ENCODE results near the gene PHACTR3.
A peak's percentile ranks its signal among the peaks of the same experiment; 100 is the strongest.

The PHACTR3 gene

GRCh38 chr20:59748619-59749191 is 144.4 kb downstream of the PHACTR3 start:
- DNase-seq, result no peak
- in situ Hi-C loops (cut with HindIII; ENCODE audit: low pct_ligation_motif_present, low pct_unique_long_range_greater_than_20kb, low sequenced_read_pairs), result no loop called here

- in situ Hi-C loops (cut with HindIII; ENCODE audit: low pct_ligation_motif_present, low pct_unique_long_range_greater_than_20kb, low sequenced_read_pairs), result no loop called here
- DNase-seq, result no peak
Observed at GRCh38 chr20:59749301-59749700, 145.0 kb downstream of the PHACTR3 start.

GRCh38 chr20:59750209-59750840 is 146.0 kb downstream of the PHACTR3 start:
- in situ Hi-C loops (cut with HindIII; ENCODE audit: low pct_ligation_motif_present, low pct_unique_long_range_greater_than_20kb, low sequenced_read_pairs), result no loop called here

GRCh38 chr20:59751075-59751711 is 146.9 kb downstream of the PHACTR3 start:
- peak; percentile 45 for DNase-seq
- in situ Hi-C loops (cut with HindIII; ENCODE audit: low pct_ligation_motif_present, low pct_unique_long_range_greater_than_20kb, low sequenced_read_pairs), result no loop called here

More at GRCh38 chr20:59750209-59750840, 146.0 kb downstream of the PHACTR3 start:
- DNase-seq, result no peak

- in situ Hi-C loops (cut with HindIII; ENCODE audit: low pct_ligation_motif_present, low pct_unique_long_range_greater_than_20kb, low sequenced_read_pairs), result no loop called here
Observed at GRCh38 chr20:59752101-59752586, 147.8 kb downstream of the PHACTR3 start.

GRCh38 chr20:59752704-59753460 is 148.5 kb downstream of the PHACTR3 start:
- DNase-seq, result no peak
- in situ Hi-C loops (cut with HindIII; ENCODE audit: low pct_ligation_motif_present, low pct_unique_long_range_greater_than_20kb, low sequenced_read_pairs), result no loop called here

More at GRCh38 chr20:59752101-59752586, 147.8 kb downstream of the PHACTR3 start:
- no peak for DNase-seq

- in situ Hi-C loops (cut with HindIII; ENCODE audit: low pct_ligation_motif_present, low pct_unique_long_range_greater_than_20kb, low sequenced_read_pairs), result no loop called here
- DNase-seq, result no peak
Observed at GRCh38 chr20:59753836-59754235, 149.5 kb downstream of the PHACTR3 start.

- DNase-seq, result no peak
- in situ Hi-C loops (cut with HindIII; ENCODE audit: low pct_ligation_motif_present, low pct_unique_long_range_greater_than_20kb, low sequenced_read_pairs), result no loop called here
Observed at GRCh38 chr20:59754551-59754950, 150.2 kb downstream of the PHACTR3 start.

- in situ Hi-C loops (cut with HindIII; ENCODE audit: low pct_ligation_motif_present, low pct_unique_long_range_greater_than_20kb, low sequenced_read_pairs), result no loop called here
- no peak for DNase-seq
Observed at GRCh38 chr20:59756241-59756640, 151.9 kb downstream of the PHACTR3 start.

- in situ Hi-C loops (cut with HindIII; ENCODE audit: low pct_ligation_motif_present, low pct_unique_long_range_greater_than_20kb, low sequenced_read_pairs), result no loop called here
- no peak for DNase-seq
Observed at GRCh38 chr20:59764037-59764436, 159.7 kb downstream of the PHACTR3 start.

GRCh38 chr20:59765599-59766177 is 161.3 kb downstream of the PHACTR3 start:
- in situ Hi-C loops (cut with HindIII; ENCODE audit: low pct_ligation_motif_present, low pct_unique_long_range_greater_than_20kb, low sequenced_read_pairs), result no loop called here
- peak; percentile 24 for DNase-seq

GRCh38 chr20:59767656-59768055 is 163.3 kb downstream of the PHACTR3 start:
- in situ Hi-C loops (cut with HindIII; ENCODE audit: low pct_ligation_motif_present, low pct_unique_long_range_greater_than_20kb, low sequenced_read_pairs), result no loop called here
- no peak for DNase-seq

GRCh38 chr20:59770270-59770669 is 165.9 kb downstream of the PHACTR3 start:
- peak; percentile 1 for DNase-seq
- in situ Hi-C loops (cut with HindIII; ENCODE audit: low pct_ligation_motif_present, low pct_unique_long_range_greater_than_20kb, low sequenced_read_pairs), result no loop called here

- no peak for DNase-seq
Observed at GRCh38 chr20:59770851-59771250, 166.5 kb downstream of the PHACTR3 start.

GRCh38 chr20:59771506-59772372 is 167.4 kb downstream of the PHACTR3 start:
- in situ Hi-C loops (cut with HindIII; ENCODE audit: low pct_ligation_motif_present, low pct_unique_long_range_greater_than_20kb, low sequenced_read_pairs), result no loop called here
- no peak for DNase-seq

More at GRCh38 chr20:59770851-59771250, 166.5 kb downstream of the PHACTR3 start:
- in situ Hi-C loops (cut with HindIII; ENCODE audit: low pct_ligation_motif_present, low pct_unique_long_range_greater_than_20kb, low sequenced_read_pairs), result no loop called here

- in situ Hi-C loops (cut with HindIII; ENCODE audit: low pct_ligation_motif_present, low pct_unique_long_range_greater_than_20kb, low sequenced_read_pairs), result no loop called here
- DNase-seq, result no peak
Observed at GRCh38 chr20:59772373-59772705, 168.0 kb downstream of the PHACTR3 start.

GRCh38 chr20:59772931-59773913 is 168.9 kb downstream of the PHACTR3 start:
- in situ Hi-C loops (cut with HindIII; ENCODE audit: low pct_ligation_motif_present, low pct_unique_long_range_greater_than_20kb, low sequenced_read_pairs), result no loop called here
- no peak for DNase-seq

Data from ACHN (cell line).